K562 (cell line): ENCODE results near the gene PCBP3. TPM values are rescaled to one million over a fixed set of nuclear protein-coding genes. Genes with fewer than 3 reads are reported as not detected.

Experiments used
- ATAC-seq: fragments of 200-7000 bp; cut with Tn5 transposase; 3 replicates; pipeline ENCODE4 v1.9.1; 2020; ENCODE audit warnings: moderate library complexity
- BruUV-seq: library from RNA; stranded (reverse); fragments of 400-500 nt; replicated peaks from 2 replicates; lab custom pipeline; 2021; lab: Mats Ljungman, UMichigan
- CTCF ChIA-PET: fragments of 300-600 bp; formaldehyde crosslinking; extraction: SDS; loops from one replicate; lab custom pipeline; 2021; ENCODE audit warnings: low intra/inter-chr PET ratio; lab: Yijun Ruan, JAX
- POLR2A ChIA-PET: fragments of 300-600, 350-650 bp; sonication (Branson Sonifier 250); formaldehyde crosslinking; extraction: SDS; loops from one replicate; lab custom pipeline; 2021; ENCODE audit warnings: antibody characterized with exemption, inconsistent platforms; lab: Yijun Ruan, JAX
- DNase-seq, 4 experiments: peaks; one replicate each; pipeline versions ENCODE4 v3.0.0 to v3.0.0-alpha.2; 2011 to 2018; ENCODE audit warnings: low spot score in 3 of 4, mixed read lengths in 3 of 4; ENCODE audit errors: extremely low read depth in 1 of 4
- FAIRE-seq: peaks from 2 replicates; lab custom pipeline; 2011; peaks lifted over from hg19 to GRCh38; lab: Jason Lieb, UNC
- H2AFZ ChIP-seq: 2 replicates; pipeline ENCODE4 v1.6.0; 2011; ENCODE audit warnings: low read depth, low read length, control low read depth, inconsistent platforms
- H3K27ac ChIP-seq: fragments of 200-600 bp; 3 replicates; pipeline ENCODE4 v1.8.0; 2011; ENCODE audit warnings: low read depth, mild to moderate bottlenecking, control low read depth, inconsistent platforms, low read length, moderate library complexity, mixed read lengths; ENCODE audit errors: extremely low read depth
- H3K27me3 ChIP-seq, 2 experiments: fragments of 300-600 bp in 1 of 2; 2 replicates in 1 of 2; 3 replicates in 1 of 2; pipeline versions ENCODE4 v1.6.0 to v1.8.0; 2011; ENCODE audit warnings: inconsistent platforms in 2 of 2, low read length in 2 of 2, mild to moderate bottlenecking in 1 of 2, mixed read lengths in 1 of 2, moderate library complexity in 1 of 2; ENCODE audit not compliant: control insufficient read depth in 2 of 2, insufficient read depth in 2 of 2
- H3K36me3 ChIP-seq: fragments of 300-600 bp; 3 replicates; pipeline ENCODE4 v1.8.0; 2011; ENCODE audit warnings: mild to moderate bottlenecking, low read length, inconsistent platforms; ENCODE audit not compliant: control insufficient read depth, insufficient read depth
- H3K4me1 ChIP-seq, 2 experiments: fragments of 200-600 bp in 1 of 2; replicated peaks in 1 of 2; 2 replicates in 1 of 2; 3 replicates in 1 of 2; pipeline versions ENCODE4 v1.5.1 to v1.8.0; 2011; ENCODE audit warnings: inconsistent platforms in 2 of 2, low read length in 2 of 2, mild to moderate bottlenecking in 1 of 2, mixed read lengths in 1 of 2, moderate library complexity in 1 of 2; ENCODE audit not compliant: control insufficient read depth in 2 of 2, insufficient read depth in 2 of 2
- H3K4me2 ChIP-seq: 2 replicates; pipeline ENCODE4 v1.6.1; 2011; ENCODE audit warnings: low read length, control low read depth, inconsistent platforms, mixed read lengths; ENCODE audit not compliant: insufficient read depth
- H3K4me3 ChIP-seq: fragments of 200-600 bp; sonication (generic), shearing (Covaris generic); 2 replicates; pipeline ENCODE4 v1.5.1; 2016; ENCODE audit warnings: control low read depth, inconsistent platforms
- H3K79me2 ChIP-seq: fragments of 200-600 bp; 3 replicates; pipeline ENCODE4 v1.8.0; 2011; ENCODE audit warnings: low read length, inconsistent platforms; ENCODE audit not compliant: control insufficient read depth, insufficient read depth
- H3K9ac ChIP-seq, 2 experiments: 2 replicates each; pipeline versions ENCODE4 v1.6.0 to v1.6.1; 2011; ENCODE audit warnings: low read depth in 2 of 2, low read length in 2 of 2, control low read depth in 1 of 2, inconsistent platforms in 1 of 2, mild to moderate bottlenecking in 1 of 2, mixed read lengths in 1 of 2; ENCODE audit not compliant: insufficient read depth in 1 of 2
- H3K9me1 ChIP-seq: one replicate; pipeline ENCODE4 v1.6.0; 2011; ENCODE audit warnings: inconsistent platforms, mild to moderate bottlenecking, low read length, moderate library complexity; ENCODE audit not compliant: control insufficient read depth, insufficient read depth
- H3K9me3 ChIP-seq: replicated peaks from 2 replicates; pipeline ENCODE4 v1.5.1; 2011; ENCODE audit warnings: low read depth, low read length, inconsistent platforms; ENCODE audit not compliant: control insufficient read depth, insufficient read depth
- H4K20me1 ChIP-seq: replicated peaks from 2 replicates; pipeline ENCODE4 v1.6.1; 2011; ENCODE audit warnings: low read length, inconsistent platforms, mixed read lengths; ENCODE audit not compliant: control insufficient read depth, insufficient read depth
- ATF7 ChIP-seq: fragments of 450-650 bp; IDR thresholded peaks from 2 replicates; pipeline ENCODE4 v1.7.1; 2014; ENCODE audit warnings: mild to moderate bottlenecking, moderate library complexity
- CXXC5 ChIP-seq: fragments of 250-450 bp; sonication (Bioruptor Pico); IDR thresholded peaks from 2 replicates; pipeline ENCODE4 v1.8.0; 2022; ENCODE audit warnings: inconsistent platforms, mild to moderate bottlenecking, moderate library complexity
- ETV1 ChIP-seq: fragments of 450-650 bp; conservative IDR thresholded peaks from 2 replicates; pipeline ENCODE4 v1.6.1; 2016; ENCODE audit warnings: missing genetic modification characterization, control low read depth, low read depth, missing compliant biosample characterization
- EZH2 ChIP-seq: IDR thresholded peaks from 2 replicates; pipeline ENCODE4 v1.6.1; 2012; ENCODE audit warnings: low read depth, mild to moderate bottlenecking, inconsistent platforms, low read length, borderline replicate concordance
- KDM1A ChIP-seq, 2 experiments: fragments of 450-650 bp; IDR thresholded peaks; 2 replicates each; pipeline ENCODE4 v1.6.1; 2016; ENCODE audit warnings: mild to moderate bottlenecking in 2 of 2
- LARP7 ChIP-seq: fragments of 450-650 bp; IDR thresholded peaks from 2 replicates; pipeline ENCODE4 v1.6.1; 2016
- MAZ ChIP-seq, 2 experiments: fragments of 450-650 bp in 1 of 2; sonication (generic) in 1 of 2; formaldehyde crosslinking; IDR thresholded peaks in 1 of 2; conservative IDR thresholded peaks in 1 of 2; 2 replicates each; pipeline versions ENCODE4 v1.4.0 to v1.5.0; 2020; ENCODE audit warnings: mild to moderate bottlenecking in 1 of 2, missing genetic modification reagents in 1 of 2
- PHF21A ChIP-seq: fragments of 450-650 bp; IDR thresholded peaks from 2 replicates; pipeline ENCODE4 v1.6.1; 2017; ENCODE audit warnings: low read depth, borderline replicate concordance
- PML ChIP-seq: IDR thresholded peaks from 2 replicates; pipeline ENCODE4 v1.6.1; 2012; ENCODE audit warnings: low read length, inconsistent platforms
- PTRF ChIP-seq: fragments of 450-650 bp; IDR thresholded peaks from 2 replicates; pipeline ENCODE4 v1.6.1; 2016; ENCODE audit warnings: mild to moderate bottlenecking, missing genetic modification characterization, missing compliant biosample characterization
- SMC3 ChIP-seq: conservative IDR thresholded peaks from 2 replicates; pipeline ENCODE4 v1.6.1; 2011; ENCODE audit warnings: low read depth, low read length, improper control_type of control experiment; ENCODE audit not compliant: insufficient read depth
- TCF7L2 ChIP-seq: fragments of 150-350 bp; IDR thresholded peaks from 2 replicates; pipeline ENCODE4 v1.6.1; 2016; ENCODE audit warnings: low read depth, mild to moderate bottlenecking, low read length, moderate library complexity
- ZBTB7A ChIP-seq: IDR thresholded peaks from 2 replicates; pipeline ENCODE4 v1.6.1; 2011; ENCODE audit warnings: low read depth, mild to moderate bottlenecking, low read length, moderate library complexity, borderline replicate concordance; ENCODE audit not compliant: control insufficient read depth
- WGBS: fragments of 100-300 bp; shearing (Covaris generic); methylation state at CpG from one replicate; pipeline ENCODE4 v1.1.6; 2016; ENCODE audit warnings: low coverage, mixed read lengths; ENCODE audit not compliant: insufficient coverage; ENCODE audit errors: missing lambda C conversion rate; 5-methylcytosine and 5-hydroxymethylcytosine counted together
- in situ Hi-C: fragments of 300-500 bp; cut with MboI; formaldehyde crosslinking; loops from 4 replicates; pipeline ENCODE4 v1.15.0; 2018; ENCODE audit warnings: inconsistent platforms, mixed read lengths
- intact Hi-C: fragments of 100-400 bp; cut with micrococcal nuclease; formaldehyde crosslinking; loops from 2 replicates; pipeline ENCODE4 v1.14.2; 2022
- polyA plus RNA-seq, 8 experiments: library from polyadenylated mRNA; depleted of rRNA in 4 of 8; stranded (reverse) in 5 of 8; unstranded in 3 of 8; fragments of >200 nt; fragmentation: Nextera tagmentation in 2 of 8; fragmentation: Illumina TruSeq in 1 of 8; extraction: Ambion mirVana in 2 of 8; extraction: Trizol in 1 of 8; gene quantifications; 2 replicates each; pipeline versions ENCODE4 v1.2.1 to v1.2.3, GENCODE V29; 2011 to 2014; ENCODE audit warnings: inconsistent platforms in 1 of 8, missing spikeins in 1 of 8
- total RNA-seq, 7 experiments: library from RNA; depleted of rRNA in 6 of 7; stranded (reverse); fragments of >200 nt in 6 of 7; fragmentation: Illumina TruSeq in 2 of 7; extraction: Trizol in 2 of 7; gene quantifications; 2 replicates each; pipeline versions ENCODE4 v1.2.1 to v1.2.3, GENCODE V29; 2011 to 2021; ENCODE audit warnings: low replicate concordance in 1 of 7
- TF ChIP-seq, protein P1 (sequence below), 2 experiments: IDR thresholded peaks; 2 replicates each; pipeline ENCODE4 v1.6.1; 2011; ENCODE audit warnings: borderline replicate concordance in 1 of 2, control low read depth in 1 of 2, low read depth in 1 of 2, low read length in 1 of 2, mild to moderate bottlenecking in 1 of 2, mixed read lengths in 1 of 2, moderate library complexity in 1 of 2; ENCODE audit not compliant: insufficient read depth in 1 of 2, insufficient read length in 1 of 2, poor library complexity in 1 of 2, severe bottlenecking in 1 of 2; ENCODE audit errors: extremely low read depth in 1 of 2
- TF ChIP-seq, protein P2 (sequence below): fragments of 450-650 bp; formaldehyde crosslinking; IDR thresholded peaks from 2 replicates; pipeline ENCODE4 v1.4.0; 2022; ENCODE audit warnings: missing genetic modification characterization
- TF ChIP-seq, protein P3 (sequence below): fragments of 250-450 bp; sonication (Bioruptor Pico); IDR thresholded peaks from 2 replicates; pipeline ENCODE4 v1.8.0; 2022; ENCODE audit warnings: moderate library complexity, mild to moderate bottlenecking, inconsistent platforms
- TF ChIP-seq, protein P4 (sequence below): sonication (generic); formaldehyde crosslinking; IDR thresholded peaks from 2 replicates; pipeline ENCODE4 v1.8.0; 2023; ENCODE audit warnings: mild to moderate bottlenecking, missing genetic modification reagents

Gene PCBP3
- total and polyA plus RNA-seq, 9 of the 15 experiments (the other 6 are each of a cell fraction or from before 2014, with no cell fraction given), result 0.18 TPM; not detected in 8

DNA sequence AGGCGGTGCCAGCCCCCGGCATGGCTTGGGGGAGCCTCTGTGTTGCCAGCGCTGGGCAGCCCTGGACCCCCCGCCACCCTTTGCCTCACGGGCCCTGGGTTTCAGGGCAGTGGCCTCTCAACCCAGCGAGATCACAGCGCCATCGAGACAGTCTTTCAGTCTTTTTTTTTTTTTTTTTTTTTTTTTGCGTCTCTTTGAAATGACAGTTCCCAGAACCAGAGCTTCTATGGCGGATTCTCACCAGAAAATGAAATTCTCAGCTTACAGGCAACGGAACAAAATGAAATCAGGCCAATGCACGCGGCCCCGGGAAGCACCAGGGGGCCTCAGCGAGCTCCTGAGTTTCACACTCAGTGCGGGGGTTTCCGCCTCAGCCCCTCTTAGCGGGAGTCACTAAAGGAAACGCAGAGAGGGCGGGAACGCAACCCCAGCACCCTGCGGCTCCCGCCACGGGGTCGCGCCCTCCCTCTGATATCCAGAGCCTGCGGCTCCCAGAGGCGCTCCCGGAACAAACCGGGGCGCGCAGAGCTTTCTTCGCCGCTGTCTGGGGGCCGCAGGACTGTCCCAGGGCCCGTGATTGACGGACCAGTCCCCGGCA is 330.0 kb downstream of the PCBP3 start:
- Histone ChIP-seq H3K4me2 (peak overlapping the region; percentile 57), H3K27me3 (peaks cover 29 to 43% of the 10 kb centered on the region in 2 experiments), H3K27ac (no peak overlapping the region), H4K20me1 (peaks cover 6% of the 10 kb centered on the region; the same call in 1 of the 2 replicates), H2AFZ (peak overlapping the region; percentile 70), H3K36me3 (no peaks in the 10 kb centered on the region), H3K9me1 (no peaks in the 10 kb centered on the region), H3K9me3 (no peaks in the 10 kb centered on the region), H3K4me1 (peaks cover 0 to 52% of the 10 kb centered on the region in 2 experiments; a peak in 4 of 5 replicates), H3K9ac (peak overlapping the region in 1 of 2 experiments; percentile 84; a peak in 2 of 4 replicates), H3K4me3 (peak overlapping the region; percentile 14), H3K79me2 (no peaks in the 10 kb centered on the region)
- CTCF ChIA-PET, result interaction anchor here (0.6 kb wide), 1 partner anchor 13 kb away, joined by 3 read pairs; no protein-coding TSS in a partner anchor
- POLR2A ChIA-PET, result interaction anchor here (0.5 to 1.3 kb wide), 5 partner anchors 12 to 170 kb away, joined by 3 to 5 read pairs (median 3); no protein-coding TSS in a partner anchor
- no TSS peak for BruUV-seq
- peak; percentile 81 for FAIRE-seq
- peak; percentile 72 to 83 (median 82) for DNase-seq
- 5% methylated on average over 34 of the region's 38 CpGs for WGBS
- in situ Hi-C loops, result no loop called here
- intact Hi-C loops, result loop anchor here (5.0 to 10.0 kb wide), 3 partner anchors 71 to 169 kb away; partner anchors contain the start of gene COL6A2
- peak; percentile 76 for ATAC-seq
- TF ChIP-seq, protein P1, sequence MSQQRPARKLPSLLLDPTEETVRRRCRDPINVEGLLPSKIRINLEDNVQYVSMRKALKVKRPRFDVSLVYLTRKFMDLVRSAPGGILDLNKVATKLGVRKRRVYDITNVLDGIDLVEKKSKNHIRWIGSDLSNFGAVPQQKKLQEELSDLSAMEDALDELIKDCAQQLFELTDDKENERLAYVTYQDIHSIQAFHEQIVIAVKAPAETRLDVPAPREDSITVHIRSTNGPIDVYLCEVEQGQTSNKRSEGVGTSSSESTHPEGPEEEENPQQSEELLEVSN (IDR thresholded peaks at IDR 0.05; ENCODE audit: borderline replicate concordance in 1 of 2, extremely low read depth in 1 of 2, insufficient read depth in 1 of 2, insufficient read length in 1 of 2, low read depth in 1 of 2, low read length in 1 of 2, poor library complexity in 1 of 2, severe bottlenecking in 1 of 2), result peak in 1 of 2 experiments; percentile 78
- TF ChIP-seq LARP7 (no peak), PHF21A (0 out of 2 replicates have a peak, but pooled peaks have one; percentile 84), PTRF (tag) (no peak), MAZ (CRISPR knock-in tag; conservative IDR thresholded peaks at IDR 0.05 in 1 of 2, IDR thresholded peaks at IDR 0.05 in 1 of 2) (peak in 1 of 2 experiments; percentile 48; a peak in 2 of 4 replicates), CXXC5 (peak; percentile 48), TCF7L2 (no peak), PML (no peak), EZH2 (0 out of 2 replicates have a peak, but pooled peaks have one; percentile 29), ATF7 (peak; percentile 46; the same call in 1 of the 2 replicates), KDM1A (IDR thresholded peaks at IDR 0.05) (peak in 1 of 2 experiments; percentile 63; a peak in 2 of 4 replicates), SMC3 (0 out of 2 replicates have a peak, but pooled peaks have one; percentile 19), ZBTB7A (peak; percentile 92), ETV1 (peak; percentile 49)
- TF ChIP-seq, protein P2, sequence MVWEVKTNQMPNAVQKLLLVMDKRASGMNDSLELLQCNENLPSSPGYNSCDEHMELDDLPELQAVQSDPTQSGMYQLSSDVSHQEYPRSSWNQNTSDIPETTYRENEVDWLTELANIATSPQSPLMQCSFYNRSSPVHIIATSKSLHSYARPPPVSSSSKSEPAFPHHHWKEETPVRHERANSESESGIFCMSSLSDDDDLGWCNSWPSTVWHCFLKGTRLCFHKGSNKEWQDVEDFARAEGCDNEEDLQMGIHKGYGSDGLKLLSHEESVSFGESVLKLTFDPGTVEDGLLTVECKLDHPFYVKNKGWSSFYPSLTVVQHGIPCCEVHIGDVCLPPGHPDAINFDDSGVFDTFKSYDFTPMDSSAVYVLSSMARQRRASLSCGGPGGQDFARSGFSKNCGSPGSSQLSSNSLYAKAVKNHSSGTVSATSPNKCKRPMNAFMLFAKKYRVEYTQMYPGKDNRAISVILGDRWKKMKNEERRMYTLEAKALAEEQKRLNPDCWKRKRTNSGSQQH (CRISPR knock-in tag), result no peak
- TF ChIP-seq, protein P3, sequence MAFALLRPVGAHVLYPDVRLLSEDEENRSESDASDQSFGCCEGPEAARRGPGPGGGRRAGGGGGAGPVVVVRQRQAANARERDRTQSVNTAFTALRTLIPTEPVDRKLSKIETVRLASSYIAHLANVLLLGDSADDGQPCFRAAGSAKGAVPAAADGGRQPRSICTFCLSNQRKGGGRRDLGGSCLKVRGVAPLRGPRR (CRISPR knock-in tag), result no peak
- TF ChIP-seq, protein P4, sequence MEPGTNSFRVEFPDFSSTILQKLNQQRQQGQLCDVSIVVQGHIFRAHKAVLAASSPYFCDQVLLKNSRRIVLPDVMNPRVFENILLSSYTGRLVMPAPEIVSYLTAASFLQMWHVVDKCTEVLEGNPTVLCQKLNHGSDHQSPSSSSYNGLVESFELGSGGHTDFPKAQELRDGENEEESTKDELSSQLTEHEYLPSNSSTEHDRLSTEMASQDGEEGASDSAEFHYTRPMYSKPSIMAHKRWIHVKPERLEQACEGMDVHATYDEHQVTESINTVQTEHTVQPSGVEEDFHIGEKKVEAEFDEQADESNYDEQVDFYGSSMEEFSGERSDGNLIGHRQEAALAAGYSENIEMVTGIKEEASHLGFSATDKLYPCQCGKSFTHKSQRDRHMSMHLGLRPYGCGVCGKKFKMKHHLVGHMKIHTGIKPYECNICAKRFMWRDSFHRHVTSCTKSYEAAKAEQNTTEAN (CRISPR knock-in tag), result no peak
